ENCODE data around the gene KCNC3. TPM values are rescaled to one million over a fixed set of nuclear protein-coding genes. Genes with fewer than 3 reads are reported as not detected.

KCNC3 gene
- total RNA-seq, 2 experiments from 2014 or later, result 5.4 to 6.2 TPM

DNA sequence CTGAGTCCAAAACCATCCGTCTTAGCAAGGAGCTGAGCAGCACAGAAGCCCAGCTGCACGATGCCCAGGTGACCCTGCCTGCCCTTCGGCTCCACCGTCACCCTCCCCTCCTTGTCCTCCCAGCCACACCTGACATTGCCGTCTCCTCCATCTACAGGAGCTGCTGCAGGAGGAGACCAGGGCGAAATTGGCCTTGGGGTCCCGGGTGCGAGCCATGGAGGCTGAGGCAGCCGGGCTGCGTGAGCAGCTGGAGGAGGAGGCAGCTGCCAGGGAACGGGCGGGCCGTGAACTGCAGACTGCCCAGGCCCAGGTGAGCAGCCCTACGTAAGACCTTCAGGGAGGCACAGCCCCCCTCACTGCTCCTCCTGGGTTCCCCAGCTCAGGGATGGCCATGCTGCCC, 49.1 kb downstream of the KCNC3 start:
- Mint-ChIP-seq H3K36me3 (peaks cover under 1% of the 10 kb centered on the region), H3K27ac (no peak overlapping the region), H3K9me3 (peaks cover 2% of the 10 kb centered on the region), H3K4me3 (no peak overlapping the region), H3K4me1 (ENCODE audit: low read depth) (no peaks in the 10 kb centered on the region), H3K27me3 (peaks cover 4% of the 10 kb centered on the region)
- intact Hi-C loops (cut with micrococcal nuclease), result no loop called here
- ChIA-PET CTCF (no interaction called here), POLR2A (no interaction called here)
- DNase-seq, result no peak

DNA sequence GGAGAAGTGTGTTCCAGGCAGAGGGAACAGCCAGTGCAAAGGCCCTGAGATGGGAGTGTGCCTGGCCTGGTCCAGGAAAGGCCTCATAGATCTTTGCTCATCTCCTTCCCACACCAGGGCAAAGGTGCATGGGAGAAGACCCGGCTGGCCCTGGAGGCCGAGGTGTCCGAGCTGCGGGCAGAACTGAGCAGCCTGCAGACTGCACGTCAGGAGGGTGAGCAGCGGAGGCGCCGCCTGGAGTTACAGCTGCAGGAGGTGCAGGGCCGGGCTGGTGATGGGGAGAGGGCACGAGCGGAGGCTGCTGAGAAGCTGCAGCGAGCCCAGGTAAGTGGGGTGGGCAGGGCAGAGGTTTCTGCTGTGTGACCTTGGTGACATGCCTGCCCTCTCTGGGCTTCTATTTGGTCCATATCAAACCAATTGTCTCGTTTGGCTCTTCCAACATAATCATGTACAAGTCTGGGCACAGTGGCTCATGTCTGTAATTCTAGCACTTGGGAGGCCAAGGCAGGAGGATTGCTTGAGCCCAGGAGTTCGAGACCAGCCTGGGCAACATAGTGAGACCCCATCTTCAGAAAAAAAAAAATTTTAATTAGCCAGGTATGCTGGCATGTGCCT, 51.1 kb downstream of the KCNC3 start:
- no peak overlapping the region for H3K27ac Mint-ChIP-seq

DNA sequence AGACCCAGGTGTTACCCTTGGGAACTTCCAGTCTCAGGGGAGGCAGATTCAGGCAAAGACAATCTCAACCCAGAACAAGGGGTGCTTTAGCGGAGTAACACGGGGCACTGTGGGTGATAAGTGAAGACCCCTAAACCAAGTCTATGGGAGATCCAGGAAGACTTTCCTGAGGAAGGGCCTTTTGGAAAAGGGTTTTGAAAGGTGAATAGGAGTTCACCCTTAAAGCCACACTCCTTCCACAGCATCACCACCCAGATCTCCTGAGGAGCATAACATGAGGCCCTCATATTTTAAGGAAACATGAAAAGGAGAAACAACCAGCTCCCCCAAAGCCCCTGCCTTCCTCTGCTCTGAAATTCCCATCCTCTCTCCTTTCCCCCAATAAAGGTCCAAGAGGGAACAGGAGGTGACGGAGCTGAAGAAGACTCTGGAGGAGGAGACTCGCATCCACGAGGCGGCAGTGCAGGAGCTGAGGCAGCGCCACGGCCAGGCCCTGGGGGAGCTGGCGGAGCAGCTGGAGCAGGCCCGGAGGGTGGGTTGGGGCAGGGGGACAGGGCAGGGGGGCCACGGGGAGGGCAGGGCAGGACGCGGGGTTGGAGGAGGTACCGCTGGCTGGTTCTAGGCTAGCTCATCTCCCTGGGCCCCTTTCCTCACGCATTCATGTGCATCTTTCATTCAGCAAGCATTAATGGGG, 52.7 kb downstream of the KCNC3 start:
- intact Hi-C loops (cut with micrococcal nuclease), result no loop called here
- H3K4me1 Mint-ChIP-seq (ENCODE audit: low read depth), result no peaks in the 10 kb centered on the region
- H3K9me3 Mint-ChIP-seq, result no peaks in the 10 kb centered on the region
- ChIA-PET CTCF (interaction anchor here (0.5 kb wide), 1 partner anchor 1355 kb away, joined by 3 read pairs; no protein-coding TSS in a partner anchor), POLR2A (no interaction called here)
- no peak for DNase-seq
- no peak overlapping the region for H3K4me3 Mint-ChIP-seq
- H3K27ac Mint-ChIP-seq, result no peak overlapping the region
- peaks cover 9% of the 10 kb centered on the region for H3K27me3 Mint-ChIP-seq
- H3K36me3 Mint-ChIP-seq, result no peaks in the 10 kb centered on the region

More for the DNA sequence above, 51.1 kb downstream of the KCNC3 start:
- Mint-ChIP-seq H3K4me3 (no peak overlapping the region), H3K27me3 (peaks cover 4% of the 10 kb centered on the region), H3K9me3 (no peaks in the 10 kb centered on the region), H3K4me1 (ENCODE audit: low read depth) (no peaks in the 10 kb centered on the region), H3K36me3 (no peaks in the 10 kb centered on the region)
- no peak for DNase-seq
- intact Hi-C loops (cut with micrococcal nuclease), result no loop called here
- ChIA-PET CTCF (interaction anchor here (0.7 kb wide), 1 partner anchor 91 kb away, joined by 3 read pairs; no protein-coding TSS in a partner anchor), POLR2A (no interaction called here)

DNA sequence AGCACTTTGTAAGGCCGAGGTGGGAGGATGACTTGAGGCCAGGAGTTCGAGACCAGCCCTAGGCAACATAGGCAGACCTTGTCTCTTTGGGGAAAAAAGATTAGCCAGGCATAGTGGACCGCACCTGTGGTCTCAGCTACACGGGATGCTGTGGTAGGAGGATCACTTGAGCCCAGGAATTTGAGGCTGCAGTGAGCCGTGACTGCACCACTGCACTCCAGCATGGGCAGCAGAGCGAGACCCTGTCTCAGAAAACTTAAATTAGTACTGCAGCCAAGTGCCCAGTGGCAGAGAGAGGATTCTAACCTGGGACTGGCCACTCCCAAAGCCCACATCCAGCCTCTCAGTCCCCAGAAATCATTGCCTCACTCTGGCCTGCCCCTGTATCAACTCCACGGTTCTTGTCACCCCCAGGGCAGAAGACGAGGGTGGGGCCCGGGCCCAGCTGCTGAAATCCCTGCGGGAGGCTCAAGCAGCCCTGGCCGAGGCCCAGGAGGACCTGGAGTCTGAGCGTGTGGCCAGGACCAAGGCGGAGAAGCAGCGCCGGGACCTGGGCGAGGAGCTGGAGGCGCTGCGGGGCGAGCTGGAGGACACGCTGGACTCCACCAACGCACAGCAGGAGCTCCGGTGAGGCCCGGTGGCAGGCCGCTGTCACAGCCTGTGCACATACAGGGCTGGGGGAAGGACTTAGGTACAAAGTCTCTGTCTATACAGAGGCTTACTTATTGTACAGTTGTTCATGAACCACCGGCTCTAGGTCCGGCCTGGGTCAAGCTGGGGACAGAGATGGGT, 53.4 kb downstream of the KCNC3 start:
- Mint-ChIP-seq H3K27ac (no peak overlapping the region), H3K4me1 (ENCODE audit: low read depth) (no peaks in the 10 kb centered on the region)

DNA sequence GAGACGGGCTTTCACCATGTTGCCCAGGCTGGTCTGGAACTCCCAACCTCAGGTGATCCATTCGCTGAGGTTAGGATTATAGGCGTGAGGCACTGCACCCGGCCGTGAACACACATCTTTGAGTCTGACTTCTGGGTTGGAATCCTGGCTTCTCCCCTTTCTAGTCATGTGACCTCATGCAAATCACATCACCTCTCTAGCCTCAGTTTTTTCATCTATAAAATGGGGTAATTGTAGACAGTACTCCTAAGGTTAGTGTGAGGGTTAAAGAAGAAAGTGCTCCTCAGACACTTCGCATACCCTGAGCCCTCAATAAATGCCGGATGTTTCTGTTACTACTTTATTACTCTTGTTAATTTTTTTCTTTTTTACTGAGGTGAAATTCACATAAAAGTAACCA, 55.4 kb downstream of the KCNC3 start:
- Mint-ChIP-seq H3K27me3 (peaks cover 10% of the 10 kb centered on the region), H3K36me3 (no peaks in the 10 kb centered on the region), H3K4me1 (ENCODE audit: low read depth) (no peaks in the 10 kb centered on the region), H3K27ac (no peak overlapping the region), H3K4me3 (no peak overlapping the region), H3K9me3 (no peaks in the 10 kb centered on the region)
- ChIA-PET POLR2A (no interaction called here), CTCF (no interaction called here)
- intact Hi-C loops (cut with micrococcal nuclease), result no loop called here
- no peak for DNase-seq

More for the DNA sequence above, 53.4 kb downstream of the KCNC3 start:
- no peak for DNase-seq
- ChIA-PET CTCF (no interaction called here), POLR2A (no interaction called here)
- Mint-ChIP-seq H3K36me3 (no peaks in the 10 kb centered on the region), H3K4me3 (no peak overlapping the region), H3K27me3 (peaks cover 9% of the 10 kb centered on the region), H3K9me3 (no peaks in the 10 kb centered on the region)
- intact Hi-C loops (cut with micrococcal nuclease), result no loop called here

DNA sequence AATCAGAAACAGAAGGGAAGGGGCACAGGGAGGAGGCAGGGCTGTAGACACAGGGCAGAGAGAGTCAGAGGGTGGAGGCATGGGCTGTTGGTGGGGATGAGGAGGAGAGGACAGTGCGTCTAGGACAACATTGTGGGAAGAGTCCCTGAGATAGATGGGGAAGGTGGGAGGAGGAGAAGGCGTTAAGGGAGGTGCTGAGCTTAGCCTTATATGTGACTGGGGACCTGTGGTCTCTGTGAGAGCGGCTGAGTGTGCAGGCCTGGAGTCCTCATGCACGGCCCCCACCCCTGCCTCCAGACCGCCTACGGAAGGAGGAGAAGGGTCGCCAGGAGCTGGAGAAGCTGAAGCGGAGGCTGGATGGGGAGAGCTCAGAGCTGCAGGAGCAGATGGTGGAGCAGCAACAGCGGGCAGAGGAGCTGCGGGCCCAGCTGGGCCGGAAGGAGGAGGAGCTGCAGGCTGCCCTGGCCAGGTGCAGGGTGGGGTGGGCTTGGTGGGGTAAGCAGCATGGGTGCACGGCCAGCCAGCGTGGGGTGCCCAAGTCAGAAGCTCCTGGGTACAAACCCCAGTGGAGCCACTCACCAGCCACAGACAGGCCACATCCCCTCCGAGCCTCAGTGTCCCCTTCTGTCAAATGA, 56.8 kb downstream of the KCNC3 start:
- intact Hi-C loops (cut with micrococcal nuclease), result no loop called here
- no peaks in the 10 kb centered on the region for H3K36me3 Mint-ChIP-seq
- no peak overlapping the region for H3K4me3 Mint-ChIP-seq
- H3K9me3 Mint-ChIP-seq, result no peaks in the 10 kb centered on the region
- CTCF ChIA-PET, result no interaction called here
- POLR2A ChIA-PET, result no interaction called here
- no peak overlapping the region for H3K27ac Mint-ChIP-seq
- peaks cover 16% of the 10 kb centered on the region for H3K27me3 Mint-ChIP-seq
- DNase-seq, result no peak
- H3K4me1 Mint-ChIP-seq (ENCODE audit: low read depth), result no peaks in the 10 kb centered on the region

DNA sequence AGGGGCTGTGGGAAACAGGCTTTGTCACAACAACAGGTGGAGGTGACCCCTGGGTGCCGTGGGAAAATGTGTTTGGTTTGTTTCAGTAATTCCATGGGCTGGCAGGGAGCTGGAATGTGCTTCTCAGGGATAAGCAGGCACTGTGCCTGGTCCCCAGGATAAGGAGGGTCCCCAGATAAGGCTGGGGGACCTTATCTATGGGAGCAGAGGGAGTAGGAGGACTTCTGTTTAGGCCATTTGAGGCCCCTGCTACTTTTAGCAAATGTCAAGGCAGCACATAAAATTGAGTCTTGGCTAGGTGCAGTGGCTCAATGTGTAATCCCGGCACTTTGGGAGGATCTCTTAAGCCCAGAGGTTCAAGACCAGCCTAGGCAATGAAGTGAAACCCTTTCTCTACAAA, 59.5 kb downstream of the KCNC3 start:
- H3K4me3 Mint-ChIP-seq, result no peak overlapping the region
- no peaks in the 10 kb centered on the region for H3K36me3 Mint-ChIP-seq
- H3K27me3 Mint-ChIP-seq, result peaks cover 16% of the 10 kb centered on the region
- DNase-seq, result no peak
- CTCF ChIA-PET, result interaction anchor here (1.5 kb wide), 1 partner anchor 11 kb away, joined by 5 read pairs; no protein-coding TSS in a partner anchor
- POLR2A ChIA-PET, result no interaction called here
- no peaks in the 10 kb centered on the region for H3K4me1 Mint-ChIP-seq (ENCODE audit: low read depth)
- H3K9me3 Mint-ChIP-seq, result no peaks in the 10 kb centered on the region
- intact Hi-C loops (cut with micrococcal nuclease), result no loop called here
- no peak overlapping the region for H3K27ac Mint-ChIP-seq

DNA sequence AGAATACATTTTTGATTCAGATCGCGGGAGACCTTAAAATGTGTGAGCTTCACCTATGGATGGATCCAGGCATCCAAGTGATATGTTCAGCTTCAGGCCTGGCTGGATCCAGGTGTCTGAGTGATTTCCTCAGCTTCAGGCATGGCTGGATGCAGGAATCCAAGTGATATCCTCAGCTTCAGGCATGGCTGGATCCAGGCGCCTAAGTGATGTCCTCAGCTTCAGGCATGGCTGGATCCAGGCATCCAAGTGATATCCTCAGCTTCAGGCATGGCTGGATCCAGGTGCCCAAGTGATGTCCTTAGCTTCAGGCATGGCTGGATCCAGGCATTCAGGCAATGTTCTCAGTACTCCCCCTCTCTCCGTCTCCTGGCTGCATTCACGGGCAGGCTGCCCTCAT, 60.7 kb downstream of the KCNC3 start:
- H3K27ac Mint-ChIP-seq, result no peak overlapping the region
- POLR2A ChIA-PET, result no interaction called here
- H3K36me3 Mint-ChIP-seq, result no peaks in the 10 kb centered on the region
- H3K27me3 Mint-ChIP-seq, result peaks cover 16% of the 10 kb centered on the region
- H3K4me3 Mint-ChIP-seq, result no peak overlapping the region
- DNase-seq, result no peak
- intact Hi-C loops (cut with micrococcal nuclease), result no loop called here
- CTCF ChIA-PET, result interaction anchor here (0.5 to 1.5 kb wide), 4 partner anchors 10 to 147 kb away, joined by 3 to 6 read pairs (median 4); no protein-coding TSS in a partner anchor
- no peaks in the 10 kb centered on the region for H3K9me3 Mint-ChIP-seq
- H3K4me1 Mint-ChIP-seq (ENCODE audit: low read depth), result no peaks in the 10 kb centered on the region

DNA sequence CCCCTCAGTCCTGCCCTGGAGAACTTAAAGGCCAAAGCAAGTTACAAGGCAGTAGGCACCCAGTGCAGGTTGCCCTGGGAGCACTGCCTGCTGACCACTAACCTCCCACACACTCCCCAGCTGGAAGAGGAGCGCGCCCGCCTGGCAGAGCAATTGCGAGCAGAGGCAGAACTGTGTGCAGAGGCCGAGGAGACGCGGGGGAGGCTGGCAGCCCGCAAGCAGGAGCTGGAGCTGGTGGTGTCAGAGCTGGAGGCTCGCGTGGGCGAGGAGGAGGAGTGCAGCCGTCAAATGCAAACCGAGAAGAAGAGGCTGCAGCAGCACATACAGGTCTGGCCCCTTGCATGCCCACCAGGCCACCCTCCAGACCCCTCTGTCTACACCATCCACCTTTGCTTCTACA, 61.1 kb downstream of the KCNC3 start:
- Mint-ChIP-seq H3K36me3 (no peaks in the 10 kb centered on the region), H3K4me1 (ENCODE audit: low read depth) (no peaks in the 10 kb centered on the region), H3K4me3 (no peak overlapping the region), H3K9me3 (no peaks in the 10 kb centered on the region), H3K27me3 (peaks cover 16% of the 10 kb centered on the region), H3K27ac (no peak overlapping the region)
- CTCF ChIA-PET, result interaction anchor here (1.0 to 1.5 kb wide), 3 partner anchors 9 to 147 kb away, joined by 3 to 5 read pairs (median 3); no protein-coding TSS in a partner anchor
- POLR2A ChIA-PET, result no interaction called here
- intact Hi-C loops (cut with micrococcal nuclease), result no loop called here
- DNase-seq, result no peak

DNA sequence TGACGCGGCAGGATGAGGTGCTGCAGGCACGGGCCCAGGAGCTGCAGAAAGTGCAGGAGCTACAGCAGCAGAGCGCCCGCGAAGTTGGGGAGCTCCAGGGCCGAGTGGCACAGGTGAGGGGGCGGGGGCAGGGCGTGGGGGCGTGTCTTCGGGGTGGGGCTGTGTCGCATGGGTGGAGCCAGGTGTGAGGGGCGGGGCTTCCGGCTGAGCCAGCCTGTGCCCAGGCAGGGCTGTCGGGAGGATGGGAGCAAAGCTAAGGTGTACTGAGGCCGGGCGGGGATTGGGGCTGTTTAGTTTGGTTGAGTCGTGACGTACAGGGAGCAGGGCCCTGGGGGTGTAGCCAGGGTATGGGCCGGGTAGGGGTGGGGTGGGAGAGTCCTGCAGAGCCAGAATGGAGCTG, 62.3 kb downstream of the KCNC3 start:
- POLR2A ChIA-PET, result no interaction called here
- Mint-ChIP-seq H3K4me1 (ENCODE audit: low read depth) (no peaks in the 10 kb centered on the region), H3K9me3 (no peaks in the 10 kb centered on the region), H3K4me3 (no peak overlapping the region), H3K36me3 (no peaks in the 10 kb centered on the region), H3K27ac (no peak overlapping the region), H3K27me3 (peaks cover 11% of the 10 kb centered on the region)
- CTCF ChIA-PET, result interaction anchor here (1.2 kb wide), 1 partner anchor 19 kb away, joined by 3 read pairs; no protein-coding TSS in a partner anchor
- peak; percentile 61 for DNase-seq
- intact Hi-C loops (cut with micrococcal nuclease), result no loop called here

DNA sequence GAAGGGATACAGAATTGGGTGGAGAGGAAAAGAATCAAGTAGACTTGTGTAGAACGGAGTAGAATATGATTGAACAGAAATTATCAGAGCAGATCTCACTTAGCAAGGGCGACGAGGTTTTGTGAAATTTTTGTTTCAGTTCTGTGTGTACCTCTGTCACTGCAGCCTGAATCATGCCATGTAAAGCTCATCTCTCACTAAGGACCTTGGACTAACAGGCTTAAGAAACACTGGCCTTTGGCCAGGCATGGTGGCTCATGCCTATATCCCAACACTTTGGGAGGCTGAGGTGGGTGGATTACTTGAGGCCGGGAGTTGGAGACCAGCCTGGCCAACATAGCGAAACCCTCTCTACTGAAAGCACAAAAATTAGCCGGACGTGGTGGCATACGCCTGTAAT, 63.1 kb downstream of the KCNC3 start:
- no peaks in the 10 kb centered on the region for H3K4me1 Mint-ChIP-seq (ENCODE audit: low read depth)
- intact Hi-C loops (cut with micrococcal nuclease), result no loop called here
- ChIA-PET POLR2A (no interaction called here), CTCF (interaction anchor here (0.6 to 1.2 kb wide), 2 partner anchors 18 to 306 kb away, joined by 3 to 4 read pairs; no protein-coding TSS in a partner anchor)
- H3K4me3 Mint-ChIP-seq, result no peak overlapping the region
- DNase-seq, result no peak
- H3K36me3 Mint-ChIP-seq, result no peaks in the 10 kb centered on the region
- peaks cover 11% of the 10 kb centered on the region for H3K27me3 Mint-ChIP-seq
- H3K27ac Mint-ChIP-seq, result no peak overlapping the region
- H3K9me3 Mint-ChIP-seq, result no peaks in the 10 kb centered on the region

Data from activated CD4-positive, alpha-beta memory T cell treated with anti-CD3 and anti-CD28 coated beads for 36 hours (primary cell).